Stimulated activated CD4-positive, alpha-beta T cell treated with anti-CD3 and anti-CD28 coated beads, TNF-alpha, amount 100 ng/mL, for 48 hours (primary cell): Measurements from ENCODE around the gene STEAP1B.

Source experiments
- DNase-seq, 3 donors: peaks; one replicate each; pipeline ENCODE4 v3.0.0-alpha.2; 2020; ENCODE audit warnings: low read depth in 3 of 3

Gene STEAP1B

GRCh38 chr7:22432203-22432718 is 67.7 kb downstream of the STEAP1B start:
- DNase-seq = no peak

- DNase-seq = no peak
Observed at GRCh38 chr7:22430457-22430856, 69.5 kb downstream of the STEAP1B start.

GRCh38 chr7:22429386-22429785 is 70.6 kb downstream of the STEAP1B start:
- no peak for DNase-seq

- DNase-seq = no peak
Observed at GRCh38 chr7:22427855-22428254, 72.1 kb downstream of the STEAP1B start.

GRCh38 chr7:22427104-22427503 is 72.9 kb downstream of the STEAP1B start:
- no peak for DNase-seq

GRCh38 chr7:22426463-22427094 is 73.4 kb downstream of the STEAP1B start:
- DNase-seq = no peak

GRCh38 chr7:22425361-22425760 is 74.6 kb downstream of the STEAP1B start:
- no peak for DNase-seq

GRCh38 chr7:22422831-22423615 is 77.0 kb downstream of the STEAP1B start:
- DNase-seq = no peak

GRCh38 chr7:22420973-22421635 is 78.9 kb downstream of the STEAP1B start:
- no peak for DNase-seq

GRCh38 chr7:22420008-22420407 is 80.0 kb downstream of the STEAP1B start:
- DNase-seq = no peak

GRCh38 chr7:22419488-22419887 is 80.5 kb downstream of the STEAP1B start:
- no peak for DNase-seq

- no peak for DNase-seq
Observed at GRCh38 chr7:22418251-22419046, 81.5 kb downstream of the STEAP1B start.

- DNase-seq = no peak
Observed at GRCh38 chr7:22417841-22418240, 82.1 kb downstream of the STEAP1B start.

- no peak for DNase-seq
Observed at GRCh38 chr7:22417349-22417748, 82.6 kb downstream of the STEAP1B start.

GRCh38 chr7:22414424-22414823 is 85.6 kb downstream of the STEAP1B start:
- no peak for DNase-seq

- no peak for DNase-seq
Observed at GRCh38 chr7:22413211-22413610, 86.8 kb downstream of the STEAP1B start.

- no peak for DNase-seq
Observed at GRCh38 chr7:22411977-22412693, 87.9 kb downstream of the STEAP1B start.

GRCh38 chr7:22406715-22407114 is 93.3 kb downstream of the STEAP1B start:
- no peak for DNase-seq

- no peak for DNase-seq
Observed at GRCh38 chr7:22404421-22405023, 95.5 kb downstream of the STEAP1B start.

GRCh38 chr7:22403344-22403743 is 96.6 kb downstream of the STEAP1B start:
- no peak for DNase-seq

GRCh38 chr7:22402250-22402649 is 97.7 kb downstream of the STEAP1B start:
- no peak for DNase-seq
